Measurements from ENCODE around the gene CCDC82. TPM values are rescaled to one million over a fixed set of nuclear protein-coding genes. Genes with fewer than 3 reads are reported as not detected.
"Not testable (repeated sequence)": the region's sequence is repeated elsewhere in the genome, so short reads cannot be mapped to it uniquely, and the experiment has no call there.

Gene CCDC82
- total RNA-seq: 19.6 TPM

DNA sequence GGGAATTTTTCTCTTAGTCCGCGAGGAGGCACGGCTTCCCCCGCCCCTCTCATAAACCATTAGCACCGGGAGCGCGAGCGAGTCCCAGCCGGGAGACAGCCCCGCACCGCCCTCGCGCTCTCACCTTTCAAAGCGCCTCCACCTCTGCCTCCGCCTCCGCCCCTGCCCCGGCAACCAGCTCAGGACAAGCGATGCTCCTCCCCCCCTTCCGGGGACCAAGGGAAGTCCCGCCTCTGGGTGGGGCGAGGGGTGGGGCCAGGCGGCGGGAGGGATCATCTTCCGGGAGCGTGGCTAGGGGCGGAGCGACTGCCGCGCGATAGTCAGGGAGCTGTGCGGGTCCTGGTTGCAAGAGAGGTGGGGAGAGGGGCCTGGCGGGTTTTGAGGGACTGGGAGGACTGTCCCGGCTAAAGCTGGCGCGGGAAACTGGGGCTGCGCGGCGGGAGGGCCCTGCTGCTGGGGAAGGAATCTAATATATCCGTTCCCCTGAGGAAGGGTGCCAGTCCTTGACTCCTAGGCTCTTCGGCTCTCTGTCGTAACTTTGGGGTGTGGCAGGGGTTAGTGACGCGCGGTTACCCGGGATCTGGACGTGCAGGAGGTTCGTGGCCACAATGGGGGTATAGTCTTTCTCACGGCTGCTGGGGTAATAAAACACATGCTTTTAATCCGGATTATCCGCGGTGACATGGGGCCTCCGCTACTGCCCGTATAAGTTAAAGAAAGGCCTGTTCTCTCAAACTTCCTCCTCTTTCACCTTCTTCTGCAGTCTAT, at the start of gene CCDC82, which contains the start of gene JRKL:
Gene CCDC82 (minus strand): TSS at position 193 of the 768 bp plus-strand sequence. CDS start 5,165 bp downstream, outside the sequence.
Gene JRKL (plus strand): TSS at position 294 of the 768 bp plus-strand sequence. CDS start 637 bp downstream, outside the sequence.
- peak; percentile 95 for DNase-seq (ENCODE audit: low spot score)

DNA sequence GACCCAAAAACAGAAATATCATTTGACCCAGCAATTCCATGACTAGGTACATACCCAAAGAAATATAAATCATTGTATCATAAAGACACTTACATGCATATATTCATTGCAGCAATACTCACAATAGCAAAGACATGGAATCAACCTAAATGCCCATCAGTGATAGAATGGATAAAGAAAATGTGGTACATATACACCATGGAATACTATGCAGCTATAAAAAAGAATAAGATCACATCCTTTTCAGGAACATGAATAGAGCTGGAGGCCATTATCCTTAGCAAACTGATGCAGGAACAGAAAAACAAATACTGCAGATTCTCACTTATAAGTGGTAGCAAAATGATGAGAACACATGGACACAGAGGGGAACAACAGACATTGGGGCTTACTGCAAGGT, 42.9 kb upstream of the CCDC82 start:
- DNase-seq (ENCODE audit: low spot score): not testable (repeated sequence)

DNA sequence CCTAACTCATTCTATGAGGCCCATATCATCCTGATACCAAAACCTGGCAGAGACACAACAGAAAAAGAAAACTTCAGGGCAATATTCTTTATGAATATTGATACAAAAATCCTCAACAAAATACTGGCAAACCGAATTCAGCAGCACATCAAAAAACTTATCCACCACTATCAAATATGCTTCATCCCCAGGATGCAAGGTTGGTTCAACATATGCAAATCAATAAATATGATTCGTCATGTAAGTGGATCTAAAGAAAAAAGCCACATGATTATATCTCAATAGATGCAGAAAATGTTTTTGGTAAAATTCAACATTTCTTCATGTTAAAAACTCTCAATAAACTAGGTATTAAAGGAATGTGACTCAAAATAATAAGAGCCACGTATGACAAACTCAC, 41.0 kb upstream of the CCDC82 start:
- DNase-seq (ENCODE audit: low spot score): no peak

DNA sequence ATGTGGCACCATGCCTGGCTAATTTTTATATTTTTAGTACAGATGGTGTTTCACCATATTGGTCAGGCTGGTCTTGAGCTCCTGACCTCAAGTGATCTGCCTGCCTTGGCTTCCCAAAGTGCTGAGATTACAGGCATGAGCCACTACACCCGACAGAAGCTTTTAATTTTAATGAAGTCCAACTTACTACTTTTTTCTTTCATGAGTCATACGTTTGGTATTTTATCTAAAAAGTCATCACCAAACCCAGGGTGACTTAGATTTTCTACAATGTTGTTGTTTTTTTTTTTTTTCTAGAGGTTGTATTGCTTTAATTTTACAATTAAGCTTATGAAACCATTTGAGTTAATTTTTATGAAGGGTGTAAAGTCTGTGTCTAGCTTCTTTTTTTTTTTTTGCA, 35.0 kb upstream of the CCDC82 start:
- no peak for DNase-seq (ENCODE audit: low spot score)

DNA sequence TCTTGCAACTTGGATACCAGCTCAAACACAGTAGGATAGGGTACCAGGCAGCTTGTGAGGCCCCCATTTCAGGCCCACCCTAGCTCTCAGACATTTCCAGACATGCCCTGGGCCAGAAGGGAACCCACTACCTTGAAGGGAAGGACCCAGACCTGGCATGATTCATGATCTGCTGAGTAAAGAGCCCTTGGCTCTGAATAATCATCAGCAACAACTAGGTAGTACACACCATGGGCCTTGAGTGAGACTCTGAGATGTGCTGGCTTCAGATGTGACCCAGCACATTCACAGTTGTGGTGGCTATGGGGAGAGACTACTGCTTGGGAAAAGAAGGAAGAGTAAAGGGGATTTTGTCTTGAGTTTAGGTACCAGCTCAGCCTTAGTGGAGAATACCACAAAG, 23.7 kb upstream of the CCDC82 start:
- no peak for DNase-seq (ENCODE audit: low spot score)

DNA sequence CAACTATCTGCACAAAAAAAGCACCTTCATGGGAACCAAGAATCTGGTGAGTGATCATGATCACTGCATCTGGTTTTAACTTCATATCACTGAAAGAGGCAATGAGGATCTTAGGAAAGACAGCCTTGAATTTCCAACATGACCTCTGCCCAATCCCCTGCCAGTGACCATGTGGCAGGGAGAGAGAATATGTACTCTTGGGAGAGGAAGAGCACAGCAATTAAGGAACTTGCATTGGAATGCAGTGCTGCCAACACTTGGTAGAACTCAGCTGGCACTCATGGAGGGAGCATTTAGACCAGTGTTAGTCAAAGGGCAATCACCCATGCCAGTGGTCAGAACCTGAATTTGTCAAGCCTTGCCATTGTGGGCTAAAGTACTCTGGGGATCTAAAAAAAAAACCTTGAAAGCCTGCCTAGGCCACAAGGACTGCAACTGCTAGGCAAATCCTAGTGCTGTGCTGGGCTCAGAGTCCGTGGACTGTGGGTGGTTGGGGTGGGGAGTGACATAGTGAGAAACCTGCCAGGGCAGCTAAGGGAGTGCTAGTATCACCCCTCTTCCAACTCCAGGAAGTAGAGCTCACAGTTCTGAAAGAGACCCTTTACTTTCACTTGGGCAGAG, 23.2 kb upstream of the CCDC82 start:
- DNase-seq (ENCODE audit: low spot score): no peak

DNA sequence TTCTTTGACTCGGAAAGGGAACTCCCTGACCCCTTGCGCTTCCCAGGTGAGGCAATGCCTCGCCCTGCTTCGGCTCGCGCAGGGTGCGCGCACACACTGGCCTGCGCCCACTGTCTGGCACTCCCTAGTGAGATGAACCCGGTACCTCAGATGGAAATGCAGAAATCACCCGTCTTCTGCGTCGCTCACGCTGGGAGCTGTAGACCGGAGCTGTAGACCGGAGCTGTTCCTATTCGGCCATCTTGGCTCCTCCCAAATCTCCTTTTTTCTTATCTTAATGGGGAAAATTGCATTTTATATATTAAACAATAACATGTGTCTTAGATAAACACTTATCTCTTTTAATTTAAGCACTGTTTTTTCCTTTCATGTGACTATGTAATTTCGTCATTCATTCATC, 21.7 kb upstream of the CCDC82 start:
- not testable (repeated sequence) for DNase-seq (ENCODE audit: low spot score)

DNA sequence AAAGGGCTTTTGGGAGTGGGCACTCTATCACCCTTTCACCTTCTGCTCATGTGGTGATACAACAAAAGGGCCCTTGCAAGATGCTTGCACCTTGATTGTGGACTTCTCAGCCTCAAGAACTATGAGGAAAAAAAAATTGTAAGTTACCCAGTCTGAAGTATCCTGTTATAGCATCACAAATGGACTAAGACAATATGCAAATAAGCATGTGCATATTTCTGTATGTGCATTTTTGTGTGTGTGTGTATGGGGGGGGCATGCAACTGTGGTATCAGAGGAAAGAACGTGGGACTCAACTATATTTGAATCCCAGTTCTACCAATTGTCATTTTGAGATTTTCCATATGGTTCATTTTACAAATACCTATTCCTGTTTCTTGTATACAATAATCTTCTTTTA, 11.0 kb upstream of the CCDC82 start:
- DNase-seq (ENCODE audit: low spot score): no peak

DNA sequence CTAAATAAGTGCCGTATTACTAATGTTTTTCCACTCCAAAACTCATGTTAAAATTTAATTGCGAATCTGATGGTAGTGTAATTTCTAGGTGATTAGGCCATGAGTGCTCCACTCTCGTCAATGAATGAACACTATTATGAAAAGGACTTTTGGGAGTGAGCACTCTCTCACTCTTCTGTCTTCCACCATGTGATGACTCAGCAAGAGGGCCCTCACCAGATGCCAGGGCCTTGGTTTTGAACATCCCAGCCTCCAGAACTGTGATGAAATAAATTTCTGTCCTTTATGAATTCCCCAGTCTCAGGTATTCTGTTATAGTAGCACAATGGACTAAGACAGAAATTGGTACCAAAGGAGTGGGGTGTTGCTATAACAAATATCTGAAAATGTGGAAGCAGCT, 8.2 kb upstream of the CCDC82 start:
- DNase-seq (ENCODE audit: low spot score): no peak

DNA sequence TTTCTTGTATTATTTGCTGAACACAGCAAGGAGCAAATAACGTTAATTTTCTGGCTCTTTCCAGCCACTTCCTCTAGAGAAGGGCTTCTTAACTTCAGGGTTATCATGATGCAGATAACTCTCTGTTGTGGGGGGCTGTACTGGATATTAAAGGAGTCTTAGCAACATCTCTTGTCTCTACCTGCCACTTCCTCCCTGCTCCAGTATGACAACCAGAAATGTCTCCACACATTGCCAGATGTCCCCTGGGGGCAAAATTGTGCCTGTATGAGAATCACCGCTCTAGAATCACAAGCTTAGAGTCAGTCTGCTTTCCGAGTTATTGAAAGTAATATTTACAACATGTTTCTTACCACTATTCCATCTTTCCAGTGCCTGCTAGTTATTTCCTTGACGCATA, 6.9 kb upstream of the CCDC82 start:
- DNase-seq (ENCODE audit: low spot score): no peak

DNA sequence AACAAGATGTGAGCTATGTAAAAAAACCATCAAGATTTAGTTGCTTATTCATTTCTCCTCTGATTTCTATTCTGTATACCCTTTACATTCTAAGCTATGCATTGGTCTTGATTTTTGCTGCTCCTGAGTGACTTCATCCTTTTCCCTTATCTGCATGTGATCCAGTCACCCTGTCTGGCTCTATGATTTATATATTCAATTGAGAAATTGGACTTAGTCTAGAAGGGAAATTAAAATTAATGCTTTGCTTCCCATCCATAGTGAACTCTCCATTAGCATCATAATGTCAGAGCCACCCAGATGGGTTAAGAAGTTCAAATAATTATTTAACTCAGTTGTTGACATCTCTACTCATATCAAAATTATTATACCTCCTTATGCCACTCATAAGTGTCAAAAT, 5.1 kb upstream of the CCDC82 start:
- no peak for DNase-seq (ENCODE audit: low spot score)

DNA sequence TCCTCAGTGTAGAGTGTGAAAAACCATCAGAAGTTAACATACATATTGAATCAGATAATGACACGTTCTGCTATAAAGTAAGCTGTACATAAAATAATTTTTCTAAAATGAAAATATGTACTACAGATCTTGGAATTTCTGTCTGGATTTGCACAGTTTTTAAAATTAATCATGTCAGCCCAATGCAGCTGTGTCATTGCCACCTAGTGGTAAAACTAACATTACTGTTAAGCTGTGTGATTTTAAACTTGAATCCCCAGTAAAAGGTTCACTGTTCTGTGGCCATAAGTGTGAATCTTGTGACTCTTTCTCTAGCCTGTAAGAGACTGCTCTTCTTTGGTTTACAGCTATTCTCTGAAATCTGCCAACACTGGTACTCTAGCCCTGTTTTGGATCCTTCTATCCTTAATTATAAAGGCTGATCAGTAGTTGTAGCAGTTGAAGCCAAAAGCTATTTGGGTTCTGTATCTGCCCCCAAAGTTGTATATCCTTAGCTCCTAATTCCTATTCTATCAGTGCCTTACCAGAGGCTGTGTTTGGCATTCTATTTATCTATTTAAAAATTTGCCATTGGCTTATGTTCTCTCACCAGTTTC, 4.1 kb upstream of the CCDC82 start:
- DNase-seq (ENCODE audit: low spot score): no peak

DNA sequence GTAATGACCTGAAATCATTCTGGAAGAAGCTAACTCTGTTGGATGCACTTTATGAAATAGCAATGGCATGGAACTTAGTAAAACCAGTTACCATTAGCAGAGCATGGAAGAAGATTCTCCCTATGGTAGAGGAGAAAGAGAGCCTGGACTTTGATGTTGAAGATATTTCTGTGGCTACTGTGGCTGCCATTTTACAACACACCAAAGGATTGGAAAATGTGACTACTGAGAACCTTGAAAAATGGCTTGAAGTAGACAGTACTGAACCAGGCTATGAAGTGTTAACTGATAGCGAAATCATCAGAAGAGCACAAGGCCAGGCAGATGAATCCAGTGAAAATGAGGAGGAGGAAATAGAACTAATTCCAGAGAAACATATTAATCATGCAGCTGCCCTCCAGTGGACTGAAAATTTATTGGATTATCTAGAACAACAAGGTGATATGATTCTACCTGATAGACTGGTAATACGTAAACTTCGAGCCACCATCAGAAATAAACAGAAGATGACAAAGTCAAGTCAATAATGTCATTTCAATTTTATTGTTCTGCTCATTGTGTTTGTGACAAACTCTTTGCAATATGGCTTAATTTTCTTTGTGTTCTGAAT, 2.1 kb upstream of the CCDC82 start:
- DNase-seq (ENCODE audit: low spot score): no peak

DNA sequence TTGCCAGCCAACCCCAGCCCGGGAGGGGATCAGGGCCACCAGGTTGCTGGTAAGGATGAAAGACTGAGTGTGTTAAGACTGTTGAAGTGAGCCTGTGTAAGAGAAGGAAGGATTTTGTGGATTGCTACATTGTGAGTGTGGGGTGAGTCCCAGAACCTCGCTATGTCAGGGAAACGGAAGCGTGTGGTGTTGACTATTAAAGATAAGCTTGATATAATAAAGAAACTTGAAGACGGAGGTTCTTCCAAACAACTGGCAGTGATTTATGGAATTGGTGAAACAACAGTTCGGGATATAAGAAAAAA, 728 bp upstream of the CCDC82 start:
- DNase-seq (ENCODE audit: low spot score): no peak

DNA sequence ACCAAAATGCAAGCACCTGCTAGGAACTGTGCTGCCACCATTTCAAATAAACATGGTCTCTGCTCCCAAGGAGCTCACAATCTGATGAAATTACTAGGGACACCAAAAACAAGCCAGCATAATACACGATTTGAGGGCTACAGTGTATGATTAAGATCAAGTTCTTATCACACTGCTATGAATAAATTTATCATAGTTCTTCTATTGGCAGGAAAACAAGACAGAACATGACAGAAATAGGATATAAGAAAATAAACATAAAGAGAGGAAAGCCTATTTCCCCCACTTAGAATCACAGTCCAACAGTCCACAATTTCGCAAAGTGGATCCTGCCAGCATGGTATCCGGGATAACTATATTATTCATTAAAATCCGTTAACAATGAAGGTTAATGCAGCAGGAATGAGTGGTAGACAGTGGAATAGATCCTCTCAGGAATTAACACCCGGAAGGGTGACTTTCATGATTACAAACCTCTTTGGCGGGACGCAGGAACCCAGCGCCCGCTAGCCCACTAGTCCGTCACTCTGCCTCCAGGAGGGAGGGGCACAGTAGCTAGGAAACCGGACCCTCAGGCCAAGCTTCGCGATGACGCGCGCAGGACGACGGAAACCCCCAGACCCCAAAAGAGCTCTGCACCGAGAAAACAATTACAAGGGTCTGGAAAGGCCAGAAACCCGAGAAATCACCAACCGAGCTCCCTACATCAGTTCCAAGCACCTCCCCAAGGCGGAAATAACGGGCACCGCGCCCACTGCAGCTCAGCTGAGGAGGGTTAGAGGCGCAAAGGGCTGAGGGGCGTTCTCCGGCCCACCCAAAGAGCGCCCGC, 607 bp downstream of the CCDC82 start:
- no peak for DNase-seq (ENCODE audit: low spot score)

DNA sequence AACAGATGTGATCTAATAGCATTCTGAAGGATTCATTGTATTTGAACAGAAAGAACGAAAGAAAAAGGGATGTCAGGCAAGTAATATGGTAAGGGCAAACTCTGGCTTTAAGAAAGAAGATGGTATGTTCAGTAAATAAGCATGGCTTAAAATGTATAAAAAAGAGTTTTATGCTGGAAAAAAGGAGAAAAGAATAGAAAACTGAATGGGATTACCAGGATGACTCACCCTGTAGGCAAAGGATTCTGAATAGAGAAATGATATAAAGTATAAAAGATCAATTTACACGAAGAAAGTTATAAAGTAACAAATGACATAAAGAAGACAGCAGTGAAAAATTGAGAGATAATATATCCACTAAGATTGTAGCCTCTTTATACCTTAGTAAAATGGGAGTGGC, 4.5 kb downstream of the CCDC82 start:
- DNase-seq (ENCODE audit: low spot score): no peak

DNA sequence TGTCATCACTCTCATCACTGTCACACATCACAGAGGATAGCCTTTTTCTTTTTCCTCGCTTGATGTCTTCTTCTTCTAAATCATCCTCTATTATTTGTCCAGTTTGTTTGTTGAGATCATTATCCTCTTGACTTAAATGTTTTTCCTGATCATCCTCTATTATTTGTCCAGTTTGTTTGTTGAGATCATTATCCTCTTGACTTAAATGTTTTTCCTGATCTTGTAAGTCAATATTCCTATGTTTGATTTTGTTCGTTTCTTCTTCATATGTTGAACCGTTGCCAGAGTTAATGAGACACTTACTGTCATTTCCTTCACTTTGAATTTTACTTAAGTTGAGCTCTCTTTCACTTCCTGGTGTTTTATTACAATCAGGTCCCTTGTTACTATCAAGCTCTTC, 5.6 kb downstream of the CCDC82 start:
- no peak for DNase-seq (ENCODE audit: low spot score)

DNA sequence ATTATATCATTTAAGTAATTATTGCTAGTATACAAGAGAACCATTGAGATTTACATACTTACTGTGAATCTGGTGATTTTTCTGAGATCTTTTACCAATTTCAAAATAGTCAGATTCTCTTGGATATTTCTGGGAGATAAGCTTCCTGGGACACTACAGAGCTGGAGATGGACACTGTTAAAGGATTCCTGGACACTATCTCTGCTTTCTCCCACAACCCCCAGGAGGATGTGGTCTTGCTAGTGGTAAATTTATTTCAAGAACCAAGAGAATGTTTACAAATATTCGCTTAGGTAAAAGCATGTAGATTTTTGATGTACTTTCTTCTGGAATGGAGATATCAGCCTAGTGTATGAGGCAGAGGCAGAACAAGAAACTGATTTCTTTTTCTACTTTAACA, 12.9 kb downstream of the CCDC82 start:
- DNase-seq (ENCODE audit: low spot score): no peak

DNA sequence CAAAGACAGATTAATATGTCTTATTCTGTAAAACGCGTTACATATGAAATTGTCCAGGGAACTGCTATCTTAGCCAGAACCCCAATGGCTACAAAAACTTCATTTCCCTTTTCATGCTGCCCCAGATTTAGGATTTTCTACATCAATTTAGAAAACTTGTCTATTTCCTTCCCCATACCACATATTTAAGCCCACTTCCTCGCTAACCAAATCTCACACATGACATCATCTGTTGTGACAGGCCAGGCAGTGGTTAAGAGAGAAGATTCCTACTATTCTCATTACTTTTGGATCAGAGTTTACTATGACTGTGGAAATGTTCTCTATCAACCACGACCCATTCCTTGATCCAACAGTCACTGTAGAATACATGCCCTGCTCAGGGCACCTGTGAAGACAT, 15.9 kb downstream of the CCDC82 start:
- DNase-seq (ENCODE audit: low spot score): no peak

DNA sequence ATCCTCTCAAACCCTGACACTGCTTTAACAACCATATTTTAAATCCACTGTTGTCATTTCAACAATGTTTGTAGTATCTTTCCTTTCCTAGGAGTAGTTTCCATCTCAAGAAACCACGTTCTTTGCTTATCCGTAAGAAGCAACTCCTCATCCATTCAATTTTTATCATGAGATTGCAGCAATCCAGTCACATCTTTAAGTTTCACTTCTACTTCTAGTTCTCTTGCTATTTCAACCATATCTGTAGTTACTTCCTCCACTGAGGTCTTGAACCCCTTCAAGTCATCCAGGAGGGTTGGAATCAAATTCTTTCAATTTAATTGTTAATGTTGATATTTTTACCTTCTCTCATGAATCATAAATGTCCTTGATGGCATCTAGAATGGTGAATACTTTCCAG, 22.4 kb downstream of the CCDC82 start:
- no peak for DNase-seq (ENCODE audit: low spot score)

DNA sequence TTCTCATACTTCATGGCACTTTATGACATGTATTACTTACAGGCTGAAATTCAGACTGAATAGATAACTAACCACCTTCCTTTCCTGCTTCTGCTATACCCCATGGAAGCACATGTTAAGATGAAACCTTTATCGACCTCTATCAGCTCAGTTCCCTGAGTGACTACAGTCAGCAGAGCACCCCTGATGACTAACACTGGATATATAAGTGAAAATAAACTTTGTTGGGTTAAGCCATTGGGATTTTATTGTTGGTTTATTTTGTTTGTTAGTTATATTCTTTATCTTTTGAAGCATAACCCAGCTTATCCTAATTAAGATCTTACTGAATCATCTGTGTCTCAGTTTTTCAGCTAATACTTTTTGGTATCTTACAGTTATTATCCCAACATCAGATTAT, 23.7 kb downstream of the CCDC82 start:
- no peak for DNase-seq (ENCODE audit: low spot score)

DNA sequence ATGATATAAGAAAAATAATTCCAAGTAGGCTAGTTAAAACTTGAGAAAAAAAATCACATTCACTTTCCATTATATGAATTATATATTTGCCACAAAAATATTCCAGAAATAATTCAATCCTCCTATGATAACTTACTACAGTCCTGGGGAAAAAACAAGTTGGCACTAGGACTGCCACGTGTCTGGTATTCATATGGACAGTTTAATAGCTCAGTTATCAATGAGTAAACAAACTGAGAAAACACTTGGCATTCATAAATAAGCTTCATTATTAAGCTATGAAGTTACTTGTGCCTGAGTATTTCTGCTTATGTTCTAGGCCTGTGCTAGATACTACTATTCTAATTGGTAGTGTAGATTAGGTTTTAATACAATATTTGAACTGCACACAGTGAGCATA, 24.2 kb downstream of the CCDC82 start:
- no peak for DNase-seq (ENCODE audit: low spot score)

Data from mucosa of gallbladder (tissue), 1 donor.